GM12878 (cell line): ENCODE data around the gene ZNF385C. TPM values are rescaled to one million over a fixed set of nuclear protein-coding genes. Genes with fewer than 3 reads are reported as not detected.
A peak's percentile ranks its signal among the peaks of the same experiment; 100 is the strongest.

Experiments
- ATF2 ChIP-seq: IDR thresholded peaks from 2 replicates; pipeline ENCODE4 v1.6.1; 2012; ENCODE audit warnings: low read length, inconsistent platforms
- ATF7 ChIP-seq: fragments of 450-650 bp; IDR thresholded peaks from 2 replicates; pipeline ENCODE4 v1.6.1; 2016; ENCODE audit warnings: low read depth, mild to moderate bottlenecking
- E4F1 ChIP-seq: fragments of 450-650 bp; IDR thresholded peaks from 2 replicates; pipeline ENCODE4 v1.6.1; 2018; ENCODE audit warnings: borderline replicate concordance, mild to moderate bottlenecking; ENCODE audit not compliant: partially characterized antibody
- EED ChIP-seq: sonication (generic); IDR thresholded peaks from 2 replicates; pipeline ENCODE4 v1.6.1; 2016; ENCODE audit warnings: antibody characterized with exemption, low read depth
- ESRRA ChIP-seq: IDR thresholded peaks from 2 replicates; pipeline ENCODE4 v1.6.1; 2012; ENCODE audit warnings: mild to moderate bottlenecking, low read length, improper control_type of control experiment
- HSF1 ChIP-seq: fragments of 150-350 bp; IDR thresholded peaks from 2 replicates; pipeline ENCODE4 v1.6.1; 2014; ENCODE audit warnings: mild to moderate bottlenecking, low read depth, low read length
- MTA2 ChIP-seq: fragments of 450-650 bp; IDR thresholded peaks from 2 replicates; pipeline ENCODE4 v1.6.1; 2016; ENCODE audit warnings: low read depth, mild to moderate bottlenecking, moderate library complexity
- MXI1 ChIP-seq: fragments of 150-350 bp; IDR thresholded peaks from 2 replicates; pipeline ENCODE4 v1.6.1; 2011; ENCODE audit warnings: low read depth, mild to moderate bottlenecking, inconsistent platforms, low read length, improper control_type of control experiment
- NFYB ChIP-seq: IDR thresholded peaks from 2 replicates; pipeline ENCODE4 v1.6.1; 2011; ENCODE audit warnings: low read depth, mild to moderate bottlenecking, low read length, improper control_type of control experiment, moderate library complexity; ENCODE audit not compliant: insufficient read depth
- POLR2AphosphoS5 ChIP-seq: IDR thresholded peaks from 2 replicates; pipeline ENCODE4 v1.6.1; 2011; ENCODE audit warnings: mild to moderate bottlenecking, low read length, inconsistent platforms
- STAT1 ChIP-seq: fragments of 450-650 bp; conservative IDR thresholded peaks from 2 replicates; pipeline ENCODE4 v1.6.1; 2014; ENCODE audit warnings: antibody characterized with exemption, mild to moderate bottlenecking
- WRNIP1 ChIP-seq: IDR thresholded peaks from 2 replicates; pipeline ENCODE4 v1.6.1; 2011; ENCODE audit warnings: low read depth, low read length, improper control_type of control experiment, borderline replicate concordance
- ZNF207 ChIP-seq: fragments of 450-650 bp; IDR thresholded peaks from 2 replicates; pipeline ENCODE4 v1.6.1; 2014; ENCODE audit warnings: antibody characterized with exemption, mild to moderate bottlenecking, borderline replicate concordance
- polyA plus RNA-seq, 11 experiments: library from polyadenylated mRNA; depleted of rRNA in 4 of 11; unstranded in 6 of 11; stranded (reverse) in 5 of 11; fragments of >200 nt; fragmentation: Nextera tagmentation in 4 of 11; fragmentation: Illumina TruSeq in 1 of 11; extraction: Ambion mirVana in 4 of 11; extraction: Trizol in 1 of 11; gene quantifications; 1 replicate in 1 of 11; 2 replicates in 10 of 11; pipeline versions ENCODE4 v1.2.1 to v1.2.3, GENCODE V29; 2011 to 2016; ENCODE audit warnings: inconsistent platforms in 2 of 11, missing spikeins in 2 of 11, low read depth in 1 of 11
- total RNA-seq, 4 experiments: library from RNA; depleted of rRNA in 3 of 4; stranded (reverse); fragments of >200 nt in 3 of 4; fragmentation: Illumina TruSeq in 1 of 4; extraction: Trizol in 1 of 4; gene quantifications; 2 replicates each; pipeline versions ENCODE4 v1.2.1 to v1.2.3, GENCODE V29; 2013 to 2021
- TF ChIP-seq, protein P1 (sequence below): fragments of 150-350 bp; IDR thresholded peaks from 2 replicates; pipeline ENCODE4 v1.6.1; 2016; ENCODE audit warnings: low read depth, low read length
- TF ChIP-seq, protein P2 (sequence below): fragments of 450-650 bp; IDR thresholded peaks from 2 replicates; pipeline ENCODE4 v1.6.1; 2014; ENCODE audit warnings: mild to moderate bottlenecking
- TF ChIP-seq, protein P3 (sequence below): fragments of 450-650 bp; IDR thresholded peaks from 2 replicates; pipeline ENCODE4 v1.6.1; 2017; ENCODE audit warnings: low read depth, mild to moderate bottlenecking, moderate library complexity

Gene ZNF385C
- total and polyA plus RNA-seq, 10 of the 15 experiments (the other 5 are each of a cell fraction or from before 2014, with no cell fraction given): 0.06 to 0.20 (median 0.07) TPM; not detected in 5

DNA sequence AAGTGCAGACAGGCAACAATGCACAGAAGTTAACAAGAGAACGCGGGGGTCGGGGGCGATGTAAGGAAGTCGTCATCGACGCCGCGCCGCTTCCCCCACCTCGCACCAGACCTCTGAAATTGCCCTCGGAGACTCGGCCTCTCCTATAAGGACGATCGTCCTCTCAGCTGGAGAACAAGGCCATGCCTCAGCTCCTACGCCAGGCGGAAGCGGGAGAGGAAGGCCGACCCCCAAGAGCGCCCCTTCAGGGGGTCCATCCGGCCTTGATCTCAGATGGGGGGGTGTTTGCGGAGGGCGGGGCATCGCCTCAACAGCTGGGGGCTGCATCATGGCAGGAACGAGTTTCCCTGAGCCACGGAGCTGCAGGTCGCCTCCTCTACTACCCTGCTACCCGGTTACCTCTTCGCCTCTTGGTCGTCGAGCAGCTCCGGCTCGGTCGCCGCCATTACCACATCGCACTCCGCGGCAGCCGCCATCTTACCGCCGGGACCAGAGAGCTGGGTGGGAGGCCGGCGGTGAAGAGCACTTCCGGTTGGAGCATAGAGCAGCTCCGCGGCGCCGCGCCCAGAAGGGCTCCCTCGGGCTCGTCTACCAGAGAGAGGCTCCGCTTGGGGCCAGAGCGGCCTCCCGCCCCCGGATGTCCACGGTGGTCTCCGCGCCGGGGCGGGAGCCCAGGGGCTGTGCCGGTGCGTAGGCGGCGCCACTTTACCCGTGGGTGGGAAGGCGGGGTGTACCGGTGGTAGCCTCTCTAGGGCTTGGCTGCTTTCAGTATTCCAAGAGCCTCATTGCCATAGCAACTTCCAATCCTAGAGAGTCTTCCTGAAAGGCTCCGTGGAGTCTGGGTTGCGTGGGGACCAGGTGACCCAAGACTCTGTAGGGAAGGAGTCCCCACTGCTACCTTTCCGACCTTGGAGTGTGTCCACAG is 81.1 kb downstream of the ZNF385C start, which contains the start of gene DNAJC7 (continued):
- TF ChIP-seq, protein P1, sequence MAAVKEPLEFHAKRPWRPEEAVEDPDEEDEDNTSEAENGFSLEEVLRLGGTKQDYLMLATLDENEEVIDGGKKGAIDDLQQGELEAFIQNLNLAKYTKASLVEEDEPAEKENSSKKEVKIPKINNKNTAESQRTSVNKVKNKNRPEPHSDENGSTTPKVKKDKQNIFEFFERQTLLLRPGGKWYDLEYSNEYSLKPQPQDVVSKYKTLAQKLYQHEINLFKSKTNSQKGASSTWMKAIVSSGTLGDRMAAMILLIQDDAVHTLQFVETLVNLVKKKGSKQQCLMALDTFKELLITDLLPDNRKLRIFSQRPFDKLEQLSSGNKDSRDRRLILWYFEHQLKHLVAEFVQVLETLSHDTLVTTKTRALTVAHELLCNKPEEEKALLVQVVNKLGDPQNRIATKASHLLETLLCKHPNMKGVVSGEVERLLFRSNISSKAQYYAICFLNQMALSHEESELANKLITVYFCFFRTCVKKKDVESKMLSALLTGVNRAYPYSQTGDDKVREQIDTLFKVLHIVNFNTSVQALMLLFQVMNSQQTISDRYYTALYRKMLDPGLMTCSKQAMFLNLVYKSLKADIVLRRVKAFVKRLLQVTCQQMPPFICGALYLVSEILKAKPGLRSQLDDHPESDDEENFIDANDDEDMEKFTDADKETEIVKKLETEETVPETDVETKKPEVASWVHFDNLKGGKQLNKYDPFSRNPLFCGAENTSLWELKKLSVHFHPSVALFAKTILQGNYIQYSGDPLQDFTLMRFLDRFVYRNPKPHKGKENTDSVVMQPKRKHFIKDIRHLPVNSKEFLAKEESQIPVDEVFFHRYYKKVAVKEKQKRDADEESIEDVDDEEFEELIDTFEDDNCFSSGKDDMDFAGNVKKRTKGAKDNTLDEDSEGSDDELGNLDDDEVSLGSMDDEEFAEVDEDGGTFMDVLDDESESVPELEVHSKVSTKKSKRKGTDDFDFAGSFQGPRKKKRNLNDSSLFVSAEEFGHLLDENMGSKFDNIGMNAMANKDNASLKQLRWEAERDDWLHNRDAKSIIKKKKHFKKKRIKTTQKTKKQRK: no peak
- peak; percentile 96 for TF ChIP-seq POLR2AphosphoS5
- no peak for TF ChIP-seq HSF1
- TF ChIP-seq ESRRA: no peak
- TF ChIP-seq E4F1: peak; percentile 31
- TF ChIP-seq, protein P2, sequence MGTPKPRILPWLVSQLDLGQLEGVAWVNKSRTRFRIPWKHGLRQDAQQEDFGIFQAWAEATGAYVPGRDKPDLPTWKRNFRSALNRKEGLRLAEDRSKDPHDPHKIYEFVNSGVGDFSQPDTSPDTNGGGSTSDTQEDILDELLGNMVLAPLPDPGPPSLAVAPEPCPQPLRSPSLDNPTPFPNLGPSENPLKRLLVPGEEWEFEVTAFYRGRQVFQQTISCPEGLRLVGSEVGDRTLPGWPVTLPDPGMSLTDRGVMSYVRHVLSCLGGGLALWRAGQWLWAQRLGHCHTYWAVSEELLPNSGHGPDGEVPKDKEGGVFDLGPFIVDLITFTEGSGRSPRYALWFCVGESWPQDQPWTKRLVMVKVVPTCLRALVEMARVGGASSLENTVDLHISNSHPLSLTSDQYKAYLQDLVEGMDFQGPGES: no peak
- TF ChIP-seq MTA2: peak; percentile 33; the same call in 1 of the 2 replicates
- 0 out of 2 replicates have a peak, but pooled peaks have one; percentile 6 for TF ChIP-seq WRNIP1
- peak; percentile 89; the same call in 1 of the 2 replicates for TF ChIP-seq ZNF207
- peak; percentile 30; the same call in 1 of the 2 replicates for TF ChIP-seq ATF7
- peak; percentile 79 for TF ChIP-seq MXI1
- no peak for TF ChIP-seq ATF2
- TF ChIP-seq EED: peak; percentile 35; the same call in 1 of the 2 replicates
- no peak for TF ChIP-seq NFYB
- TF ChIP-seq, protein P3, sequence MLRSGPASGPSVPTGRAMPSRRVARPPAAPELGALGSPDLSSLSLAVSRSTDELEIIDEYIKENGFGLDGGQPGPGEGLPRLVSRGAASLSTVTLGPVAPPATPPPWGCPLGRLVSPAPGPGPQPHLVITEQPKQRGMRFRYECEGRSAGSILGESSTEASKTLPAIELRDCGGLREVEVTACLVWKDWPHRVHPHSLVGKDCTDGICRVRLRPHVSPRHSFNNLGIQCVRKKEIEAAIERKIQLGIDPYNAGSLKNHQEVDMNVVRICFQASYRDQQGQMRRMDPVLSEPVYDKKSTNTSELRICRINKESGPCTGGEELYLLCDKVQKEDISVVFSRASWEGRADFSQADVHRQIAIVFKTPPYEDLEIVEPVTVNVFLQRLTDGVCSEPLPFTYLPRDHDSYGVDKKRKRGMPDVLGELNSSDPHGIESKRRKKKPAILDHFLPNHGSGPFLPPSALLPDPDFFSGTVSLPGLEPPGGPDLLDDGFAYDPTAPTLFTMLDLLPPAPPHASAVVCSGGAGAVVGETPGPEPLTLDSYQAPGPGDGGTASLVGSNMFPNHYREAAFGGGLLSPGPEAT: peak; percentile 81
- no peak for TF ChIP-seq STAT1
